ENCODE results near the gene IGSF22. TPM values are rescaled to one million over a fixed set of nuclear protein-coding genes. Genes with fewer than 3 reads are reported as not detected.
"Not testable (repeated sequence)": the region's sequence is repeated elsewhere in the genome, so short reads cannot be mapped to it uniquely, and the experiment has no call there.

Gene IGSF22
- polyA plus RNA-seq, 1 donor from 2014 or later: 0.68 TPM

GRCh38 chr11:18682466-18682865 lies 43.5 kb downstream of the IGSF22 start:
- TF ChIP-seq, protein P1, sequence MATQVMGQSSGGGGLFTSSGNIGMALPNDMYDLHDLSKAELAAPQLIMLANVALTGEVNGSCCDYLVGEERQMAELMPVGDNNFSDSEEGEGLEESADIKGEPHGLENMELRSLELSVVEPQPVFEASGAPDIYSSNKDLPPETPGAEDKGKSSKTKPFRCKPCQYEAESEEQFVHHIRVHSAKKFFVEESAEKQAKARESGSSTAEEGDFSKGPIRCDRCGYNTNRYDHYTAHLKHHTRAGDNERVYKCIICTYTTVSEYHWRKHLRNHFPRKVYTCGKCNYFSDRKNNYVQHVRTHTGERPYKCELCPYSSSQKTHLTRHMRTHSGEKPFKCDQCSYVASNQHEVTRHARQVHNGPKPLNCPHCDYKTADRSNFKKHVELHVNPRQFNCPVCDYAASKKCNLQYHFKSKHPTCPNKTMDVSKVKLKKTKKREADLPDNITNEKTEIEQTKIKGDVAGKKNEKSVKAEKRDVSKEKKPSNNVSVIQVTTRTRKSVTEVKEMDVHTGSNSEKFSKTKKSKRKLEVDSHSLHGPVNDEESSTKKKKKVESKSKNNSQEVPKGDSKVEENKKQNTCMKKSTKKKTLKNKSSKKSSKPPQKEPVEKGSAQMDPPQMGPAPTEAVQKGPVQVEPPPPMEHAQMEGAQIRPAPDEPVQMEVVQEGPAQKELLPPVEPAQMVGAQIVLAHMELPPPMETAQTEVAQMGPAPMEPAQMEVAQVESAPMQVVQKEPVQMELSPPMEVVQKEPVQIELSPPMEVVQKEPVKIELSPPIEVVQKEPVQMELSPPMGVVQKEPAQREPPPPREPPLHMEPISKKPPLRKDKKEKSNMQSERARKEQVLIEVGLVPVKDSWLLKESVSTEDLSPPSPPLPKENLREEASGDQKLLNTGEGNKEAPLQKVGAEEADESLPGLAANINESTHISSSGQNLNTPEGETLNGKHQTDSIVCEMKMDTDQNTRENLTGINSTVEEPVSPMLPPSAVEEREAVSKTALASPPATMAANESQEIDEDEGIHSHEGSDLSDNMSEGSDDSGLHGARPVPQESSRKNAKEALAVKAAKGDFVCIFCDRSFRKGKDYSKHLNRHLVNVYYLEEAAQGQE (IDR thresholded peaks at IDR 0.05; ENCODE audit: borderline replicate concordance): no peak
- TF ChIP-seq RAD21 (conservative IDR thresholded peaks at IDR 0.05) (no peak), EP300 (conservative IDR thresholded peaks at IDR 0.05; ENCODE audit: poor library complexity, severe bottlenecking) (no peak), POLR2AphosphoS5 (IDR thresholded peaks at IDR 0.05) (no peak), EZH2 (IDR thresholded peaks at IDR 0.05; ENCODE audit: borderline replicate concordance, insufficient read depth, low read length, poor library complexity, severe bottlenecking) (no peak), SMC3 (conservative IDR thresholded peaks at IDR 0.05; ENCODE audit: poor library complexity) (no peak), TAF1 (IDR thresholded peaks at IDR 0.05; ENCODE audit: low read depth) (no peak), MXI1 (conservative IDR thresholded peaks at IDR 0.05; ENCODE audit: poor library complexity, severe bottlenecking) (no peak)
- TF ChIP-seq, protein P2, sequence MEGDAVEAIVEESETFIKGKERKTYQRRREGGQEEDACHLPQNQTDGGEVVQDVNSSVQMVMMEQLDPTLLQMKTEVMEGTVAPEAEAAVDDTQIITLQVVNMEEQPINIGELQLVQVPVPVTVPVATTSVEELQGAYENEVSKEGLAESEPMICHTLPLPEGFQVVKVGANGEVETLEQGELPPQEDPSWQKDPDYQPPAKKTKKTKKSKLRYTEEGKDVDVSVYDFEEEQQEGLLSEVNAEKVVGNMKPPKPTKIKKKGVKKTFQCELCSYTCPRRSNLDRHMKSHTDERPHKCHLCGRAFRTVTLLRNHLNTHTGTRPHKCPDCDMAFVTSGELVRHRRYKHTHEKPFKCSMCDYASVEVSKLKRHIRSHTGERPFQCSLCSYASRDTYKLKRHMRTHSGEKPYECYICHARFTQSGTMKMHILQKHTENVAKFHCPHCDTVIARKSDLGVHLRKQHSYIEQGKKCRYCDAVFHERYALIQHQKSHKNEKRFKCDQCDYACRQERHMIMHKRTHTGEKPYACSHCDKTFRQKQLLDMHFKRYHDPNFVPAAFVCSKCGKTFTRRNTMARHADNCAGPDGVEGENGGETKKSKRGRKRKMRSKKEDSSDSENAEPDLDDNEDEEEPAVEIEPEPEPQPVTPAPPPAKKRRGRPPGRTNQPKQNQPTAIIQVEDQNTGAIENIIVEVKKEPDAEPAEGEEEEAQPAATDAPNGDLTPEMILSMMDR (IDR thresholded peaks at IDR 0.05; ENCODE audit: poor library complexity, severe bottlenecking): no peak
- H3K36me3 ChIP-seq (ENCODE audit: insufficient read depth, low read length): no peaks in the 10 kb centered on the region
- H3K79me2 ChIP-seq (replicated peaks; ENCODE audit: insufficient read depth, low read length): no peaks in the 10 kb centered on the region
- H3K9me2 ChIP-seq (ENCODE audit: insufficient read depth, low read length): no peaks in the 10 kb centered on the region
- no peaks in the 10 kb centered on the region for H3K9me3 ChIP-seq (ENCODE audit: low read length)
- H3K4me3 ChIP-seq (ENCODE audit: low read length): no peak overlapping the region
- H3K27ac ChIP-seq (ENCODE audit: low read length): no peak overlapping the region
- H3K27me3 ChIP-seq (ENCODE audit: insufficient read depth, low read depth, low read length): no peaks in the 10 kb centered on the region
- no peaks in the 10 kb centered on the region for H3F3A ChIP-seq (ENCODE audit: insufficient read depth, low read length, poor library complexity, severe bottlenecking)
- no peaks in the 10 kb centered on the region for H4K20me1 ChIP-seq (ENCODE audit: insufficient read depth)
- no peak overlapping the region for H2AFZ ChIP-seq (ENCODE audit: low read depth, low read length)
- no peak overlapping the region for H3K4me2 ChIP-seq (ENCODE audit: low read length)
- H3K9ac ChIP-seq (ENCODE audit: low read length): no peak overlapping the region

DNA sequence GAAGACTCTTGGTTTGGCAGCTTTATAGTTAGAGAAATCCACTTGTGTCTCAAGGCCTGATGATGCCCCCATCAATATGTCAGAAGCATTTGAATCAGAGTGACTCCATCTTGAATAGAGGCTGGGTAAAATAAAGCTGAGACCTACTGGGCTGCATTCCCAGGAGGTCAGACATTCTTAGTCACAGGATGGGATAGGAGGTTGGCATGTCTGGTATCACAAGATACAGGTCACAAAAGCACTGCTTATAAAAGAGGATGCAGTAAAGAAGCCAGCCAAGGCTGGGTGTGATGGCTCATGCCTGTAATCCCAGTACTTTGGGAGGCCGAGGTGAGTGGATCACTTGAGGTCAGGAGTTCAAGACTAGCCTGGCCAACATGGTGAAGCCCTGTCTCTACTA lies 44.0 kb downstream of the IGSF22 start:
- H3K9ac ChIP-seq (ENCODE audit: low read length); H3F3A ChIP-seq (ENCODE audit: insufficient read depth, low read length, poor library complexity, severe bottlenecking); H3K36me3 ChIP-seq (ENCODE audit: insufficient read depth, low read length); H4K20me1 ChIP-seq (ENCODE audit: insufficient read depth); H3K4me3 ChIP-seq (ENCODE audit: low read length); H3K4me2 ChIP-seq (ENCODE audit: low read length); H3K9me3 ChIP-seq (ENCODE audit: low read length); H3K79me2 ChIP-seq (replicated peaks; ENCODE audit: insufficient read depth, low read length); H3K27me3 ChIP-seq (ENCODE audit: insufficient read depth, low read depth, low read length); H3K27ac ChIP-seq (ENCODE audit: low read length); H2AFZ ChIP-seq (ENCODE audit: low read depth, low read length); H3K9me2 ChIP-seq (ENCODE audit: insufficient read depth, low read length): not testable (repeated sequence)

DNA sequence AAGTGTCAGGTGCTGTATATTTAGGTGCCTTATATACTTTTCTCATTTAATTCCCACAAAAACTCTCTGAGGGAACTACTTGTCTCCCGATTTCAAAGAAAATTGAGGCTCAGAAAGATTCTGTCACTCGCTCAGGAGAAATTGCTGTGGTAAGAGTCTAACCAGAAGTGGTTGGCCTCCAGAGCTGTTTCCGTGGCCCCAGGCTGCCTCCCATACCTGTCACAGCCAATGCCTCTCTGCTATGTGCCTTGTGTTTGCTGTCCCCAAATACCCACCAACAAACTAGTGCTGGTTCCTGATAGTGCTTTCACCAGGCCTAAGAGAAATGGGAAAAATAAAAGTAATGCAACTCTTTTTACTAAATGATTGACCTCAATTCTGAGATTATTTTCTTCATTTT lies 48.4 kb downstream of the IGSF22 start:
- Histone ChIP-seq H3K9me2 (ENCODE audit: insufficient read depth, low read length) (no peaks in the 10 kb centered on the region), H4K20me1 (ENCODE audit: insufficient read depth) (no peaks in the 10 kb centered on the region), H3K79me2 (replicated peaks; ENCODE audit: insufficient read depth, low read length) (no peaks in the 10 kb centered on the region), H3K4me2 (ENCODE audit: low read length) (no peak overlapping the region), H3K27me3 (ENCODE audit: insufficient read depth, low read depth, low read length) (no peaks in the 10 kb centered on the region), H3K27ac (ENCODE audit: low read length) (no peak overlapping the region), H3F3A (ENCODE audit: insufficient read depth, low read length, poor library complexity, severe bottlenecking) (no peaks in the 10 kb centered on the region), H2AFZ (ENCODE audit: low read depth, low read length) (no peak overlapping the region), H3K9me3 (ENCODE audit: low read length) (no peaks in the 10 kb centered on the region), H3K36me3 (ENCODE audit: insufficient read depth, low read length) (no peaks in the 10 kb centered on the region), H3K4me3 (ENCODE audit: low read length) (no peak overlapping the region), H3K9ac (ENCODE audit: low read length) (no peak overlapping the region)
- TF ChIP-seq, protein P2 (IDR thresholded peaks at IDR 0.05; ENCODE audit: poor library complexity, severe bottlenecking): no peak
- TF ChIP-seq TAF1 (IDR thresholded peaks at IDR 0.05; ENCODE audit: low read depth): no peak
- TF ChIP-seq EZH2 (IDR thresholded peaks at IDR 0.05; ENCODE audit: borderline replicate concordance, insufficient read depth, low read length, poor library complexity, severe bottlenecking): no peak
- no peak for TF ChIP-seq SMC3 (conservative IDR thresholded peaks at IDR 0.05; ENCODE audit: poor library complexity)
- no peak for TF ChIP-seq RAD21 (conservative IDR thresholded peaks at IDR 0.05)
- TF ChIP-seq, protein P1 (IDR thresholded peaks at IDR 0.05; ENCODE audit: borderline replicate concordance): no peak
- TF ChIP-seq EP300 (conservative IDR thresholded peaks at IDR 0.05; ENCODE audit: poor library complexity, severe bottlenecking): no peak
- no peak for TF ChIP-seq POLR2AphosphoS5 (IDR thresholded peaks at IDR 0.05)
- no peak for TF ChIP-seq MXI1 (conservative IDR thresholded peaks at IDR 0.05; ENCODE audit: poor library complexity, severe bottlenecking)
